GM12878 (cell line): Measurements from ENCODE around the gene MROH2A. TPM values are rescaled to one million over a fixed set of nuclear protein-coding genes. Genes with fewer than 3 reads are reported as not detected.
A peak's percentile ranks its signal among the peaks of the same experiment; 100 is the strongest.

Experiments used
- ATAC-seq: fragments of 200-7000 bp; cut with Tn5 transposase; 3 replicates; pipeline ENCODE4 v1.9.1; 2020; ENCODE audit warnings: mild to moderate bottlenecking, moderate library complexity
- BruUV-seq: library from RNA; stranded (reverse); fragments of 400-500 nt; replicated peaks from 2 replicates; lab custom pipeline; 2021; lab: Mats Ljungman, UMichigan
- CTCF ChIA-PET: fragments of 300-600 bp; sonication (Branson Sonifier 250); formaldehyde crosslinking; extraction: SDS; loops from one replicate; lab custom pipeline; 2021; ENCODE audit warnings: inconsistent platforms; lab: Yijun Ruan, JAX
- POLR2A ChIA-PET: fragments of 350-600 bp; formaldehyde crosslinking; extraction: SDS; loops from one replicate; lab custom pipeline; 2021; ENCODE audit warnings: inconsistent platforms; lab: Charles Lee
- RAD21 ChIA-PET: fragments of 300-600 bp; sonication (Branson Sonifier 250); formaldehyde crosslinking; loops from one replicate; lab custom pipeline; 2023; ENCODE audit warnings: antibody characterized with exemption; ENCODE audit not compliant: unreplicated experiment; lab: Charles Lee
- SMC1A ChIA-PET: fragments of 300-600 bp; sonication (Branson Sonifier 250); formaldehyde crosslinking; loops from one replicate; lab custom pipeline; 2023; ENCODE audit not compliant: unreplicated experiment, uncharacterized antibody; lab: Charles Lee
- DNase-seq: peaks from one replicate; pipeline ENCODE4 v3.0.0-alpha.2; 2011; ENCODE audit warnings: low read depth, low spot score
- FAIRE-seq: peaks from 3 replicates; lab custom pipeline; 2011; peaks lifted over from hg19 to GRCh38; lab: Jason Lieb, UNC
- H2AFZ ChIP-seq: 2 replicates; pipeline ENCODE4 v1.6.0; 2011; ENCODE audit warnings: low read depth, low read length, control low read depth; ENCODE audit not compliant: control insufficient read depth
- H3K27ac ChIP-seq: 2 replicates; pipeline ENCODE4 v1.5.1; 2011; ENCODE audit warnings: control low read depth; ENCODE audit not compliant: control insufficient read depth, insufficient read depth
- H3K27me3 ChIP-seq, 2 experiments: replicated peaks in 1 of 2; 2 replicates each; pipeline versions ENCODE4 v1.6.0 to v1.6.1; 2011; ENCODE audit warnings: low read length in 1 of 2; ENCODE audit not compliant: control insufficient read depth in 2 of 2, insufficient read depth in 2 of 2
- H3K36me3 ChIP-seq, 2 experiments: 2 replicates each; pipeline ENCODE4 v1.5.1; 2011; ENCODE audit warnings: low read length in 1 of 2; ENCODE audit not compliant: control insufficient read depth in 2 of 2, insufficient read depth in 2 of 2
- H3K4me1 ChIP-seq: 2 replicates; pipeline ENCODE4 v1.6.1; 2011; ENCODE audit warnings: mild to moderate bottlenecking, low read length, moderate library complexity, mixed read lengths; ENCODE audit not compliant: control insufficient read depth, insufficient read depth
- H3K4me2 ChIP-seq: 2 replicates; pipeline ENCODE4 v1.6.0; 2011; ENCODE audit warnings: control low read depth; ENCODE audit not compliant: control insufficient read depth, insufficient read depth
- H3K4me3 ChIP-seq: fragments of 200-600 bp; sonication (generic); 2 replicates; pipeline ENCODE4 v1.5.1; 2016
- H3K79me2 ChIP-seq: 2 replicates; pipeline ENCODE4 v1.6.0; 2011; ENCODE audit warnings: low read length; ENCODE audit not compliant: control insufficient read depth, insufficient read depth
- H3K9ac ChIP-seq: 2 replicates; pipeline ENCODE4 v1.8.0; 2011; ENCODE audit warnings: low read length, control low read depth, mixed read lengths; ENCODE audit not compliant: control insufficient read depth, insufficient read depth
- H3K9me3 ChIP-seq: replicated peaks from 3 replicates; pipeline ENCODE4 v1.5.1; 2011; ENCODE audit warnings: mild to moderate bottlenecking, low read length; ENCODE audit not compliant: control insufficient read depth, insufficient read depth
- H4K20me1 ChIP-seq: 2 replicates; pipeline ENCODE4 v1.6.0; 2011; ENCODE audit not compliant: control insufficient read depth, insufficient read depth
- BHLHE40 ChIP-seq, 2 experiments: fragments of 450-650 bp in 1 of 2; IDR thresholded peaks; 2 replicates each; pipeline ENCODE4 v1.6.1; 2011 to 2017; ENCODE audit warnings: low read depth in 2 of 2, borderline replicate concordance in 1 of 2, improper control_type of control experiment in 1 of 2, low read length in 1 of 2, mild to moderate bottlenecking in 1 of 2
- JUND ChIP-seq: IDR thresholded peaks from 2 replicates; pipeline ENCODE4 v1.6.1; 2012; ENCODE audit warnings: low read depth, mild to moderate bottlenecking, low read length, improper control_type of control experiment, moderate library complexity
- MEF2B ChIP-seq: fragments of 450-650 bp; IDR thresholded peaks from 2 replicates; pipeline ENCODE4 v1.6.1; 2018; ENCODE audit warnings: mild to moderate bottlenecking, moderate library complexity; ENCODE audit not compliant: partially characterized antibody, poor library complexity, severe bottlenecking
- NFYB ChIP-seq: IDR thresholded peaks from 2 replicates; pipeline ENCODE4 v1.6.1; 2011; ENCODE audit warnings: low read depth, mild to moderate bottlenecking, low read length, improper control_type of control experiment, moderate library complexity; ENCODE audit not compliant: insufficient read depth
- RAD51 ChIP-seq: fragments of 450-650 bp; IDR thresholded peaks from 2 replicates; pipeline ENCODE4 v1.6.1; 2016; ENCODE audit warnings: moderate library complexity, mild to moderate bottlenecking, inconsistent platforms
- SIN3A ChIP-seq: IDR thresholded peaks from 2 replicates; pipeline ENCODE4 v1.6.1; 2012; ENCODE audit warnings: low read depth, low read length, improper control_type of control experiment
- WGBS: methylation state at CpG from one replicate; pipeline ENCODE4 v1.1.6; 2016; ENCODE audit warnings: low lambda C conversion rate; ENCODE audit not compliant: insufficient replicate concordance, insufficient coverage; ENCODE audit errors: missing lambda C conversion rate; 5-methylcytosine and 5-hydroxymethylcytosine counted together
- in situ Hi-C: fragments of 300-500 bp; cut with MboI; formaldehyde crosslinking; loops from 9 replicates; pipeline ENCODE4 v1.14.3; 2018; ENCODE audit warnings: mixed read lengths
- intact Hi-C: fragments of 100-400 bp; cut with micrococcal nuclease; formaldehyde crosslinking; loops from one replicate; pipeline ENCODE4 v1.14.2; 2022; ENCODE audit not compliant: unreplicated experiment
- polyA plus RNA-seq, 11 experiments: library from polyadenylated mRNA; depleted of rRNA in 4 of 11; unstranded in 6 of 11; stranded (reverse) in 5 of 11; fragments of >200 nt; fragmentation: Nextera tagmentation in 4 of 11; fragmentation: Illumina TruSeq in 1 of 11; extraction: Ambion mirVana in 4 of 11; extraction: Trizol in 1 of 11; gene quantifications; 1 replicate in 1 of 11; 2 replicates in 10 of 11; pipeline versions ENCODE4 v1.2.1 to v1.2.3, GENCODE V29; 2011 to 2016; ENCODE audit warnings: inconsistent platforms in 2 of 11, missing spikeins in 2 of 11, low read depth in 1 of 11
- total RNA-seq, 4 experiments: library from RNA; depleted of rRNA in 3 of 4; stranded (reverse); fragments of >200 nt in 3 of 4; fragmentation: Illumina TruSeq in 1 of 4; extraction: Trizol in 1 of 4; gene quantifications; 2 replicates each; pipeline versions ENCODE4 v1.2.1 to v1.2.3, GENCODE V29; 2013 to 2021

The MROH2A gene
- total and polyA plus RNA-seq, 10 of the 15 experiments (the other 5 are each of a cell fraction or from before 2014, with no cell fraction given), result not detected

- Histone ChIP-seq H4K20me1 (0 out of 2 replicates have a peak, but pooled peaks cover 2% of the 10 kb centered on the region), H3K4me3 (peak overlapping the region; percentile 88), H3K4me1 (peaks cover 7% of the 10 kb centered on the region; the same call in 1 of the 2 replicates), H2AFZ (peak overlapping the region; percentile 48), H3K4me2 (peak overlapping the region; percentile 73), H3K9ac (0 out of 2 replicates have a peak overlapping the region, but pooled peaks have one; percentile 2), H3K9me3 (no peaks in the 10 kb centered on the region), H3K79me2 (peaks cover 43% of the 10 kb centered on the region), H3K36me3 (peaks cover 24 to 25% of the 10 kb centered on the region in 2 experiments), H3K27me3 (no peaks in the 10 kb centered on the region), H3K27ac (peak overlapping the region; percentile 13)
- intact Hi-C loops (loop anchor here (5.0 kb wide), 1 partner anchor 790 kb away; the partner anchor contains the start of gene INPP5D), in situ Hi-C loops (no loop called here)
- ChIA-PET SMC1A (no interaction called here), POLR2A (interaction anchor here (0.6 kb wide), 1 partner anchor 342 kb away, joined by 4 read pairs; no protein-coding TSS in a partner anchor), CTCF (interaction anchor here (1.0 to 1.1 kb wide), 2 partner anchors 8 to 11 kb away, joined by 3 read pairs; no protein-coding TSS in a partner anchor), RAD21 (no interaction called here)
- DNase-seq, result no peak
- no TSS peak for BruUV-seq
- no peak for FAIRE-seq
- ATAC-seq, result no peak
- WGBS, result 98% methylated on average over 3 of the region's 3 CpGs
- TF ChIP-seq MEF2B (no peak), NFYB (no peak), RAD51 (peak; percentile 25; the same call in 1 of the 2 replicates), BHLHE40 (IDR thresholded peaks at IDR 0.05; ENCODE audit: borderline replicate concordance in 1 of 2, low read depth in 2 of 2, low read length in 1 of 2) (peak in 1 of 2 experiments; percentile 45; a peak in 1 of 4 replicates)
Measured at GRCh38 chr2:233852056-233852455, 73.9 kb downstream of the MROH2A start.

GRCh38 chr2:233853353-233853752 is 75.2 kb downstream of the MROH2A start:
- 0 out of 2 replicates have a peak, but pooled peaks have one; percentile 52 for TF ChIP-seq SIN3A
- TF ChIP-seq JUND, result no peak
- DNase-seq, result no peak
- H3K36me3 ChIP-seq, result peaks cover 14 to 15% of the 10 kb centered on the region in 2 experiments
- H3K27me3 ChIP-seq, result no peaks in the 10 kb centered on the region
- SMC1A ChIA-PET, result no interaction called here
- in situ Hi-C loops (no loop called here), intact Hi-C loops (loop anchor here (5.0 kb wide), 1 partner anchor 791 kb away; the partner anchor contains the start of gene INPP5D)
- H3K9me3 ChIP-seq, result no peaks in the 10 kb centered on the region
- BruUV-seq, result TSS peak; percentile 60
- 3% methylated on average over 8 of the region's 8 CpGs for WGBS
- H3K4me3 ChIP-seq, result peak overlapping the region; percentile 88
- POLR2A ChIA-PET, result no interaction called here
- H2AFZ ChIP-seq, result no peak overlapping the region; the same call in 1 of the 2 replicates
- no peak for ATAC-seq
- CTCF ChIA-PET, result no interaction called here
- H3K9ac ChIP-seq, result peak overlapping the region; percentile 93
- peak overlapping the region; percentile 92 for H3K27ac ChIP-seq
- peaks cover 7% of the 10 kb centered on the region; the same call in 1 of the 2 replicates for H3K4me1 ChIP-seq
- RAD21 ChIA-PET, result no interaction called here
- H3K79me2 ChIP-seq, result peaks cover 43% of the 10 kb centered on the region
- FAIRE-seq, result no peak
- peak overlapping the region; percentile 73 for H3K4me2 ChIP-seq
- H4K20me1 ChIP-seq, result 0 out of 2 replicates have a peak, but pooled peaks cover 2% of the 10 kb centered on the region
